Epidermal melanocyte (primary cell): ENCODE measurements around the gene STK25.
"Not testable (repeated sequence)": the region's sequence is repeated elsewhere in the genome, so short reads cannot be mapped to it uniquely, and the experiment has no call there.

Experiments used
- DNase-seq: peaks from one replicate; pipeline ENCODE4 v3.0.0; 2011; ENCODE audit warnings: low spot score; ENCODE audit not compliant: insufficient read length

The STK25 gene

GRCh38 chr2:241540401-241540770 lies 32.0 kb upstream of the STK25 start:
- no peak for DNase-seq

GRCh38 chr2:241539616-241540374 lies 31.4 kb upstream of the STK25 start:
- no peak for DNase-seq

GRCh38 chr2:241538838-241539615 lies 30.6 kb upstream of the STK25 start:
- DNase-seq: no peak

- DNase-seq: no peak
Measured at GRCh38 chr2:241535871-241536655, 27.7 kb upstream of the STK25 start.

- DNase-seq: no peak
Measured at GRCh38 chr2:241534701-241535375, 26.5 kb upstream of the STK25 start.

- no peak for DNase-seq
Measured at GRCh38 chr2:241534293-241534692, 25.9 kb upstream of the STK25 start.

- DNase-seq: no peak
Measured at GRCh38 chr2:241532733-241533601, 24.6 kb upstream of the STK25 start.

- no peak for DNase-seq
Measured at GRCh38 chr2:241532168-241532567, 23.8 kb upstream of the STK25 start.

GRCh38 chr2:241531161-241531722 lies 22.9 kb upstream of the STK25 start:
- no peak for DNase-seq

- no peak for DNase-seq
Measured at GRCh38 chr2:241530571-241530970, 22.2 kb upstream of the STK25 start.

GRCh38 chr2:241525818-241526780 lies 17.7 kb upstream of the STK25 start:
- not testable (repeated sequence) for DNase-seq

- no peak for DNase-seq
Measured at GRCh38 chr2:241522477-241522876, 14.1 kb upstream of the STK25 start.

- no peak for DNase-seq
Measured at GRCh38 chr2:241519669-241520068, 11.3 kb upstream of the STK25 start.

GRCh38 chr2:241517297-241517696 lies 8.9 kb upstream of the STK25 start:
- no peak for DNase-seq

- no peak for DNase-seq
Measured at GRCh38 chr2:241516520-241516965, 8.2 kb upstream of the STK25 start.

GRCh38 chr2:241514986-241515737 lies 6.8 kb upstream of the STK25 start:
- no peak for DNase-seq

GRCh38 chr2:241514553-241514952 lies 6.2 kb upstream of the STK25 start:
- DNase-seq: no peak

- DNase-seq: no peak
Measured at GRCh38 chr2:241511091-241511741, 2.8 kb upstream of the STK25 start.
